Measurements from ENCODE around the gene MYO3B.

DNA sequence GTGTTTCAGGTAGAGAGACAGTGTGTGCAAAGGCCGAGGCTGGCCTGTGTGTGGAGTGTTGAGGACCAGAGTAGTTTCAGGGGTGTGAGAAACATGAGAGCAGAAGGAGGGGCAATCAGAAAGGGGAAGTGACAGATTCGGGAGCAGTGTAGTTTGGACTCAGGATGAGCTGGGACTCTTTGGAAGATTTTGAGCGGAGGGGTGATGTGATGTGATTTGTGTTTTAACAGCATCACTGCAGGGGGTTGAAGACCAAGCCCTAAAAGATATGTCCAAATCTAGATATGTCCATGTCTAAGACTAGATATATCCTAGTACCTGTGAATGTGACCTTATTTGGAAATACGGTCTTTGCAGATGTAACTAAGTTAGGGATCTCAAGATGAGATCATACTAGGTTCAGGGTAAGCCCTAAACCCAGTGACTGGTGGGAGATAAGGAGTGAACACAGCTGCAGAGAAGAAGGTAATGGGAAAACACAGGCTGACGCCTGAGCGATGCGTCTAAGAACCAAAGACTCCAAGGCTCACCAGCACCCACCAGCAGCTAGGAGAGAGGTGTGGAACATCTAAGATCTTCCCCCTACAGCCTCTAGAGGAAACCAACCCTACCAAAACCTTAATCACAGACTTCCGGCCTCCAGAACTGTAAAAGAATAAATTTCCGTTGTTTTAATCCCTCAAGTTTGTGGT lies 38.5 kb upstream of the MYO3B start:
- TF ChIP-seq, protein P1, sequence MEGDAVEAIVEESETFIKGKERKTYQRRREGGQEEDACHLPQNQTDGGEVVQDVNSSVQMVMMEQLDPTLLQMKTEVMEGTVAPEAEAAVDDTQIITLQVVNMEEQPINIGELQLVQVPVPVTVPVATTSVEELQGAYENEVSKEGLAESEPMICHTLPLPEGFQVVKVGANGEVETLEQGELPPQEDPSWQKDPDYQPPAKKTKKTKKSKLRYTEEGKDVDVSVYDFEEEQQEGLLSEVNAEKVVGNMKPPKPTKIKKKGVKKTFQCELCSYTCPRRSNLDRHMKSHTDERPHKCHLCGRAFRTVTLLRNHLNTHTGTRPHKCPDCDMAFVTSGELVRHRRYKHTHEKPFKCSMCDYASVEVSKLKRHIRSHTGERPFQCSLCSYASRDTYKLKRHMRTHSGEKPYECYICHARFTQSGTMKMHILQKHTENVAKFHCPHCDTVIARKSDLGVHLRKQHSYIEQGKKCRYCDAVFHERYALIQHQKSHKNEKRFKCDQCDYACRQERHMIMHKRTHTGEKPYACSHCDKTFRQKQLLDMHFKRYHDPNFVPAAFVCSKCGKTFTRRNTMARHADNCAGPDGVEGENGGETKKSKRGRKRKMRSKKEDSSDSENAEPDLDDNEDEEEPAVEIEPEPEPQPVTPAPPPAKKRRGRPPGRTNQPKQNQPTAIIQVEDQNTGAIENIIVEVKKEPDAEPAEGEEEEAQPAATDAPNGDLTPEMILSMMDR (IDR thresholded peaks at IDR 0.05), result no peak
- TF ChIP-seq POLR2A (IDR thresholded peaks at IDR 0.05), result no peak
